ENCODE results near the gene LMOD3. TPM values are rescaled to one million over a fixed set of nuclear protein-coding genes. Genes with fewer than 3 reads are reported as not detected.

Gene LMOD3
- total and polyA plus RNA-seq, 2 of the 8 experiments (the other 6 are each of a cell fraction or from before 2014, with no cell fraction given), result not detected

- TF ChIP-seq E2F6 (IDR thresholded peaks at IDR 0.05), result no peak
- no peak for TF ChIP-seq PHF8 (conservative IDR thresholded peaks at IDR 0.05; ENCODE audit: low read depth, low read length)
- TF ChIP-seq JUN (IDR thresholded peaks at IDR 0.05; ENCODE audit: low read depth, low read length), result no peak
Observed at GRCh38 chr3:69121950-69122349, 445 bp downstream of the LMOD3 start (continued).

All from H1 (cell line).